ENCODE results near the gene RTN4R.

GRCh38 chr22:20292108-20292507 lies 24.0 kb upstream of the RTN4R start:
- TF ChIP-seq USF1 (CRISPR knock-in tag; IDR thresholded peaks at IDR 0.05) = no peak
- no peak for TF ChIP-seq SMAD3 (CRISPR knock-in tag; IDR thresholded peaks at IDR 0.05; ENCODE audit: borderline replicate concordance)
- no peak for TF ChIP-seq NR1H2 (CRISPR knock-in tag; IDR thresholded peaks at IDR 0.05)
- no peak for TF ChIP-seq CTCF (IDR thresholded peaks at IDR 0.05)
- no peak for TF ChIP-seq ZNF138 (CRISPR knock-in tag; conservative IDR thresholded peaks at IDR 0.05)

Measured in WTC11 (cell line).